Activated B cell treated with CpG ODN at 0.5 μM for 24 hours (primary cell): ENCODE data around the gene CAPZA3. TPM values are rescaled to one million over a fixed set of nuclear protein-coding genes. Genes with fewer than 3 reads are reported as not detected.

ENCODE experiments used
- ATAC-seq: fragments of 200-7000 bp; cut with Tn5 transposase; one replicate; pipeline ENCODE4 v1.10.0; 2021; ENCODE audit warnings: low read depth, mild to moderate bottlenecking, moderate library complexity
- CTCF ChIA-PET: fragments of 350-600 bp; sonication (Branson Sonifier 250); formaldehyde crosslinking; loops from one replicate; lab custom pipeline; 2021; ENCODE audit warnings: antibody characterized with exemption; lab: Charles Lee
- POLR2A ChIA-PET: fragments of 350-600 bp; sonication (Branson Sonifier 250); formaldehyde crosslinking; loops from one replicate; lab custom pipeline; 2021; ENCODE audit warnings: antibody characterized with exemption; lab: Charles Lee
- DNase-seq: peaks from one replicate; pipeline ENCODE4 v3.0.0; 2022
- H3K27ac Mint-ChIP-seq: one replicate; pipeline ENCODE4 v1.8.0; 2020; ENCODE audit warnings: mixed read lengths
- H3K27me3 Mint-ChIP-seq: one replicate; pipeline ENCODE4 v1.8.0; 2021; ENCODE audit warnings: mixed read lengths
- H3K36me3 Mint-ChIP-seq: one replicate; pipeline ENCODE4 v1.8.0; 2021; ENCODE audit warnings: low read depth, mixed read lengths
- H3K4me1 Mint-ChIP-seq: one replicate; pipeline ENCODE4 v1.8.0; 2021; ENCODE audit warnings: mixed read lengths
- H3K4me3 Mint-ChIP-seq: one replicate; pipeline ENCODE4 v1.8.0; 2020; ENCODE audit warnings: mild to moderate bottlenecking, mixed read lengths
- H3K9me3 Mint-ChIP-seq: one replicate; pipeline ENCODE4 v1.8.0; 2020; ENCODE audit warnings: mixed read lengths
- intact Hi-C: fragments of 100-400 bp; cut with micrococcal nuclease; formaldehyde crosslinking; loops from one replicate; pipeline ENCODE4 v1.15.1; 2024
- total RNA-seq: library from RNA; stranded (reverse); gene quantifications from 2 replicates; pipeline ENCODE4 v1.2.3, GENCODE V29; 2022
- TF ChIP-seq, protein P1 (sequence below): fragments of 200-600 bp; IDR thresholded peaks from one replicate; pipeline ENCODE4 v1.8.0; 2022; ENCODE audit warnings: antibody characterized with exemption, mild to moderate bottlenecking

The CAPZA3 gene
- total RNA-seq, 1 donor from 2014 or later: not detected

GRCh38 chr12:18700271-18700670 is 37.6 kb upstream of the CAPZA3 start:
- H3K4me3 Mint-ChIP-seq: no peak overlapping the region
- no peaks in the 10 kb centered on the region for H3K4me1 Mint-ChIP-seq
- H3K27me3 Mint-ChIP-seq: no peaks in the 10 kb centered on the region
- TF ChIP-seq, protein P1, sequence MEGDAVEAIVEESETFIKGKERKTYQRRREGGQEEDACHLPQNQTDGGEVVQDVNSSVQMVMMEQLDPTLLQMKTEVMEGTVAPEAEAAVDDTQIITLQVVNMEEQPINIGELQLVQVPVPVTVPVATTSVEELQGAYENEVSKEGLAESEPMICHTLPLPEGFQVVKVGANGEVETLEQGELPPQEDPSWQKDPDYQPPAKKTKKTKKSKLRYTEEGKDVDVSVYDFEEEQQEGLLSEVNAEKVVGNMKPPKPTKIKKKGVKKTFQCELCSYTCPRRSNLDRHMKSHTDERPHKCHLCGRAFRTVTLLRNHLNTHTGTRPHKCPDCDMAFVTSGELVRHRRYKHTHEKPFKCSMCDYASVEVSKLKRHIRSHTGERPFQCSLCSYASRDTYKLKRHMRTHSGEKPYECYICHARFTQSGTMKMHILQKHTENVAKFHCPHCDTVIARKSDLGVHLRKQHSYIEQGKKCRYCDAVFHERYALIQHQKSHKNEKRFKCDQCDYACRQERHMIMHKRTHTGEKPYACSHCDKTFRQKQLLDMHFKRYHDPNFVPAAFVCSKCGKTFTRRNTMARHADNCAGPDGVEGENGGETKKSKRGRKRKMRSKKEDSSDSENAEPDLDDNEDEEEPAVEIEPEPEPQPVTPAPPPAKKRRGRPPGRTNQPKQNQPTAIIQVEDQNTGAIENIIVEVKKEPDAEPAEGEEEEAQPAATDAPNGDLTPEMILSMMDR: no peak
- H3K9me3 Mint-ChIP-seq: peaks cover 13% of the 10 kb centered on the region
- ChIA-PET CTCF (no interaction called here), POLR2A (no interaction called here)
- ATAC-seq (no peak), DNase-seq (no peak)
- no peaks in the 10 kb centered on the region for H3K36me3 Mint-ChIP-seq
- intact Hi-C loops: no loop called here
- no peak overlapping the region for H3K27ac Mint-ChIP-seq

- no peak for DNase-seq
- H3K9me3 Mint-ChIP-seq: peaks cover 22% of the 10 kb centered on the region
- TF ChIP-seq, protein P1: no peak
- intact Hi-C loops: no loop called here
- H3K36me3 Mint-ChIP-seq: no peaks in the 10 kb centered on the region
- no peak overlapping the region for H3K4me3 Mint-ChIP-seq
- ATAC-seq: no peak
- H3K27me3 Mint-ChIP-seq: no peaks in the 10 kb centered on the region
- ChIA-PET POLR2A (no interaction called here), CTCF (no interaction called here)
- no peak overlapping the region for H3K27ac Mint-ChIP-seq
- H3K4me1 Mint-ChIP-seq: no peaks in the 10 kb centered on the region
These were observed 34.6 kb upstream of the CAPZA3 start for GRCh38 chr12:18703321-18703720.

DNA sequence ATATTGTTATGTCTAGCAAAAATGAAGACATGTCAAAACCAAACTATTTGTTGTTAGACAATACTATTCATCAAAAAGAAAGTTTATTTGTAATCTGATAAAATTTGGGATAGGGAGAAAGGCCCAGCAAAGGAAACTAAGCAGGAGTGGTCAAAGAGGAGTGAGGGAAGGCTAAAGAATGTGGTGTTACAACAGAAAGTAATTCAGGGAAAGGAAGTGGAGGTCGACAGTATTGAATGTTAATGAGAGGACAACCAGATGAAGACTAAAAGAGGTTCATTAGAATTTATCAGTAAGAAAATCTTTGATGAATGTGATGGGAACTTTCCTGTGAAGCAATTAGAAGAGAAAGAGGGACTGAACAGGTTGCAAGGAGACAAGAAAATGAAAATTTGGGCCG is 34.0 kb upstream of the CAPZA3 start:
- ATAC-seq: no peak
- intact Hi-C loops: no loop called here
- Mint-ChIP-seq H3K27ac (no peak overlapping the region), H3K9me3 (peaks cover 22% of the 10 kb centered on the region), H3K4me1 (no peaks in the 10 kb centered on the region), H3K4me3 (no peak overlapping the region), H3K36me3 (no peaks in the 10 kb centered on the region), H3K27me3 (no peaks in the 10 kb centered on the region)
- DNase-seq: no peak
- ChIA-PET POLR2A (no interaction called here), CTCF (no interaction called here)
- TF ChIP-seq, protein P1: no peak

- ATAC-seq (no peak), DNase-seq (no peak)
- Mint-ChIP-seq H3K9me3 (peaks cover 17% of the 10 kb centered on the region), H3K36me3 (no peaks in the 10 kb centered on the region), H3K4me1 (no peaks in the 10 kb centered on the region), H3K4me3 (no peak overlapping the region), H3K27ac (no peak overlapping the region), H3K27me3 (no peaks in the 10 kb centered on the region)
- intact Hi-C loops: no loop called here
- TF ChIP-seq, protein P1: no peak
- ChIA-PET CTCF (no interaction called here), POLR2A (no interaction called here)
These were observed 31.1 kb upstream of the CAPZA3 start for GRCh38 chr12:18706798-18707197.

DNA sequence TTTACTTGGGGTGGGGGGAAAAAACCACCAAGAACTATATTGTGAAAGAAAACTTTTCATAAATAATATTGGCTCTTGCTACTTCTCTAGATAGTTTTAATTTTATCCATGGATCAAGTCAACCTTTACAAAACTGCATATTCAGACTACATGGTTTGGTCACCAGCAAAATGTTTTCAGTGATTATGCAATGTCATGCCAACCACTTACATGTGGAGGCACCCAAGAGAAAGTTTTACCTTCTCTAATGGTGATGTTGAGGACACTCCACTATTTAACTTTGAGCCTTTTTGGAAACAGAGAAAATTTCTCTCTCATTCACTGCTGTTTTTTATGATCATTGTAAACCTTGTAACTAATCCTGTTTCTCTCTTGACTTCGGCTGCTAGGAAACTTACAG is 21.7 kb upstream of the CAPZA3 start:
- CTCF ChIA-PET: no interaction called here
- DNase-seq (no peak), ATAC-seq (no peak)
- Mint-ChIP-seq H3K4me3 (no peak overlapping the region), H3K9me3 (peaks cover 3% of the 10 kb centered on the region), H3K27ac (no peak overlapping the region), H3K36me3 (no peaks in the 10 kb centered on the region), H3K27me3 (no peaks in the 10 kb centered on the region), H3K4me1 (no peaks in the 10 kb centered on the region)
- TF ChIP-seq, protein P1: no peak
- POLR2A ChIA-PET: no interaction called here
- intact Hi-C loops: no loop called here
